ENCODE results near the gene SCAMP1.
"Not testable (repeated sequence)": the region's sequence is repeated elsewhere in the genome, so short reads cannot be mapped to it uniquely, and the experiment has no call there.

Gene SCAMP1

DNA sequence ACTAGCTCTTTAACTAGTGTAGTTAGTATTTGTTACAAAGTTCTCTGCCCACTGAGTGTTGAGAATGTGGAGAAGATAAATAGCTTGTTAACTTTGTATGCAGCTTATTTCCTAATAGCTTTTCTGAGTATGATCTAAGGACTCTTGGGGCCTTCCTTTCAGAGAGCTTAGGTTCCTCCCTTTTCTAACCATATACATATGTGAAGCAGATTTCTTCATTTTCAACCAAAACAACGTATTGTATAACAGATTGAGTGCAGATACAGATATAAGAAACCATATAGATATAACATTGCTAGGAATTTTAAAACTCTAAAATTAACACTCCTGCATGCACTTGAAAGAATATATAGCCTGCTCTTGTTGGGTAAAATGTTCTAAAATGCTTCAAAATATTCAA is 70.4 kb downstream of the SCAMP1 start:
- ATAC-seq: no peak

DNA sequence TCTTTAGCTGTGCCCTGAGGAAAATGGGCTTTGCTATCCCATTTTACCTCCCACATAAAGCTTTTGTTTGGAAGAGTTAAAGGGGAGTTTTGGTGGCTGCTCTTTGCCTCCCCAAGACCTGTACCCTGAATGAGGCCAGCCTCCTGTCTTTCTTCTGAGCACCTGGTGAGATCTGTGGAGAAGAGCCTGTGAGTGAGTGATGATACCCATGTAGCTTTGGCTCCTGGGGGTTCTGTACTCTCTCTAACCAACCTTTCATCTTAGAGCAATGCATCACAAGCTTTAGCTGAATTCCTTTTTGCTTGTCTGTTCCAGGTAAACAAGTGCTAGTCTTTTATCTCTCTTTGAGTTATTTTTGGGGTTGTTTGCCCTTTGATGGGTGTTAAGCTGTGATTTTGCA is 73.6 kb downstream of the SCAMP1 start:
- ATAC-seq: no peak

DNA sequence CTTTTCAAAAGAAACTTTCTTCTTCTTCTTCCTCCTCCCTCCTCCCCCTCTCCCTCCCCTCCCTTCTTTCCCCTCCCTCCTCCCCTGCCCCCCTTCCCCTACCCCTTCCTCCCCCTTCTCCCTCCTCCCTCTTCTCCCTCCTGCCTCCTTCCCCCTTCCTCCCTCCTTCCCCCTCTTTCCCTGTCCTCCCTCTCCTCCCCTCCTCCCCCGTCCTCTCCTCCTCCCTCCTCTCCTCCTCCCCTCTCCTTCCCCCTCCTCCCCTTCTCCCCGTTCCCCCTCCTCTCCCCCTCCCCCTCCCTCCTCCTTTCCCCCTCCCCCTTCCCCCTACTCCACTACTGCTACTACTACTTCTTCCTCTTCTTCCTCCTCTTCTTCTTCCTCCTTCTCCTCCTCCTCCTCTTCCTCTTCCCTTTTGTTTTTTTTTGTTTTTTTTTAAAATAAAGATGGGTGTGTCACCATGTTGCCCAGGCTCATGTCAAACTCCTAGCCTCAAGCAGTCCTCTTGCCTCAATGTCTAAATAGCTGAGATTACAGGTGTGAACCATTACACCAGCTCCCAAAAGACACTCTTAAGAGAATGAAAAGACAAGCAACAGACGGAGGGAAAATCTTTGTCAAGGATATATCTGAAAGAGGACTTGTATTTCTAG is 87.5 kb downstream of the SCAMP1 start:
- no peak for ATAC-seq

DNA sequence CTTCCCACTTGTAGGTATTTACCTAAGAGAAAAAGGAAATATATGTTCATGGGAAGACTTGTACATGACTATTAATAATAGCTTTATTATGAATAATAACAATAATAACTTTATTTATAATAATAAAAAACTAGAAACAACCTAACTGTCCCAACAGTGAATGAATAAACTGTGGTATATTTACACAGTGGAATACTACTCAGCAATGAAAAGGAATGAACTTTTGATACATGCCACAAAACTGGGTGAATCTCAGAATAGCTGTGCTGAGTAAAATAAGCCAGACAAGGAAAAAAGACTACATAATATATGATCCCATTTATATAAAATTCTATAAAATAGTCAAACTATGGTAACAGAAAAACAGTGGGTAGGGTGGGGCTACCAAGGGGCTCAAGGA is 88.7 kb downstream of the SCAMP1 start:
- no peak for ATAC-seq

DNA sequence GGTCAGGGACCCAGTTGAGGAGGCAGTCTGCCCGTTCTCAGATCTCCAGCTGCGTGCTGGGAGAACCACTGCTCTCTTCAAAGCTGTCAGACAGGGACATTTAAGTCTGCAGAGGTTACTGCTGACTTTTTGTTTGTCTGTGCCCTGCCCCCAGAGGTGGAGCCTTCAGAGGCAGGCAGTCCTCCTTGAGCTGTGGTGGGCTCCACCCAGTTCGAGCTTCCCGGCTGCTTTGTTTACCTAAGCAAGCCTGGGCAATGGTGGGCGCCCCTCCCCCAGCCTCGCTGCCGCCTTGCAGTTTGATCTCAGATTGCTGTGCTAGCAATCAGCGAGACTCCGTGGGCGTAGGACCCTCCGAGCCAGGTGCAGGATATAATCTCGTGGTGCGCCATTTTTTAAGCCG is 97.1 kb downstream of the SCAMP1 start:
- not testable (repeated sequence) for ATAC-seq

DNA sequence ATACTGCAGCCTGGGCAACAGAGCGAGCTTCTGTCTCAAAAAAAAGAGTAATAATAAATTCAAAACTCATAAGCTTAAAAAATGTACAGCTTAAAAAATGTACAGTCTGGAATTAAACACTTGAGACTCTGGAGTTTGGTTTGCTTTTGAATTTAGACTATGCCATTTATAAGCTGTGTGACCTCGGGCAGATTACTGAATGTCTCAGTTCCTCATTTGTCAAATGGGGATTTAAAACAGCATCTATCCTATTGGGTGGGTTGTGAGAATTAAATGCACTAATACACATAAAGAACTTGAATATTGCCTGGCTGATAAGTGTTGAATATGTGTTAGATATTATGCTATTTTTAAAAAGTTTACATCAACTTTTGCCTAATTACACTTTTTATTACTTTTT is 98.4 kb downstream of the SCAMP1 start:
- ATAC-seq: no peak

DNA sequence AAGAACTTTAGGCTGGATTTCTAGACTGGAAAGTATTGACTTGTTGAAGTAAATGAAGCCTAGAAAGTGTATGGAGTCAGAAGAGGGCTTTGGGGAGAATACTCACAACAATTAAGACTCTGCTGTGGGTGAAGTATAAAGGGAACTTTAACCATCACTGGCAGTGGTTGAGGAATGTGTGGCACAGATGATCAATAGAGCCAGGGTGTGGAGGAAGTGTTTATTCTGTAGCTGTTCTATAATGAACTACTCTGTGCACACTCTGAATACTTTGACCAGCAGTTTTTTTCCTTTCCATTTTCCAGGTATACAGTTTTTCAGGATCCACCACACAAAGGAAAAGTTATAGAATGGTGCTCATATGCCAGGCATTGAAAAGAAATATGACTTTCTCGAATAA is 106.7 kb downstream of the SCAMP1 start:
- ATAC-seq: no peak

DNA sequence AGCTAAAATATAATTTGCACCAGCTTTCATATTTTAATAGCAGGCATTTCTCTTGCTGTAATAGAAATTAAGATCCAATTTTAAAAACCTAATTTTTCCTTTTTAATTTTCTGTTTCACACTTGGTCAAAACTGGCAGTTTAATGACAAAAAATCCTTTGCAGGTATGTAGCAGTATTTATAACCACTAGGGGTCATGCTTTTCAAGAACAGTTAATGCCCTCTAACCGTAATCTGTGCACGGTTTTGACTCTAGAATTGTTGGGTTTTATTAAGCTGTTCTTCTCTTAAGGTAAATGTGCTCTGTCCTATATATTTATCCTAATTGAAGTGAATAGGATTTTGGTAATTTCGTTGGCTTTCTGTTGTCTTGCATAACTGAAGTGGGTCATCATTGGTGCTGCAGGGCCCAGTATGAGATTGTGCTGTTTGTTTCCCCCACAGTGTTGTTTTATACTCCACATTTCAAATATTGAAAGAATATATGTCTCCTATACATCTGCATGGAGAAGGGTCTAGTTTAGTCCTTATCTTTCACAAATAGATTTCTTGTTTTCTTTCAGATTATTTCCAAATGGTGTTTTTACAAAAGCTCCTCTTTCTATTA is 107.4 kb downstream of the SCAMP1 start:
- no peak for ATAC-seq

DNA sequence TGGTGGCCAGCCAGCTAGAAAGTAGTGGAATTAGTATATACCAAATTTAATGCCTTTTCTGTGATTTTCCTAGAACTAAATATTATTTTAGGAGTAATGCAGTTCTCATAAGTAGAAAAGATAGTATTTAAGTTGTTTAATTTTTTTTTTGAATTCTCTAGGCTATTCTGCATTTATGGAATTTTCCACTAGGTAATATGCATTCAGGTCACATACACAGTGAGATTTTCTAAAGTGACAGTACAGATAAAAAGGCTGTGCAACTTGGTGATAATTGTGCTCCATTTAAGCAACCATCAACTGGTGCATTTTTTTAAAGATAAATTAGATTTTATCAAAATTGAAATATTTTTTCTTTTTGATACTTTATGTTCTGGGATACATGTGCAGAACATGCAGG is 111.5 kb downstream of the SCAMP1 start:
- no peak for ATAC-seq

DNA sequence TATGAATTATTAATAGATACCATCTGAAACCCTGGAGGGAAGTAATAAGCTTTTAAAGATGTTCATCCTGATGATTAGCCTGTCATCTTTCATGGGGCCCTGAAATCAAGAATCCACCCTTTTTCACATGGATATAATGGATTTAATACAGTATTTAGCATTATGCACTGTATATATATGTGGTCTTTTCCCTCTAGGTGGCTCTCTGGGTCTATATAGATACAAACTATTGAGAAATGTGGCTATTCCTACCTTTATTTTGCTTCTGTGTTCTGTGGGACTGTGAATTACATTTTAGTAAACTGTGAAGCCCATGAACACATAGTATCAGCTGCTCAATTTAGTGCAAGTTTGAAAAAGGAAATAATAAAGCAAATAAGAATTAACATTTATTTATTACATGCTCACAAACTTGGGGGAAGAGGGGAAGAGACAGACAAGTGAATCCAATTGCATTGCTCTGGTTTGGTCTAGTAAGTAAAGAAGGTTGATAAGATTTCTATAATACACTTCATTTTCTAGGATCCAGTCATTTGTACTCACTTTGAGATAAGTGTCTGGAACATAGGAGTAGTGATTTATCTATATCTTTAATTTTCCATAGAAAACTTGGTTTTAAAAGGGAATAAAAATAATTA is 112.2 kb downstream of the SCAMP1 start:
- no peak for ATAC-seq

DNA sequence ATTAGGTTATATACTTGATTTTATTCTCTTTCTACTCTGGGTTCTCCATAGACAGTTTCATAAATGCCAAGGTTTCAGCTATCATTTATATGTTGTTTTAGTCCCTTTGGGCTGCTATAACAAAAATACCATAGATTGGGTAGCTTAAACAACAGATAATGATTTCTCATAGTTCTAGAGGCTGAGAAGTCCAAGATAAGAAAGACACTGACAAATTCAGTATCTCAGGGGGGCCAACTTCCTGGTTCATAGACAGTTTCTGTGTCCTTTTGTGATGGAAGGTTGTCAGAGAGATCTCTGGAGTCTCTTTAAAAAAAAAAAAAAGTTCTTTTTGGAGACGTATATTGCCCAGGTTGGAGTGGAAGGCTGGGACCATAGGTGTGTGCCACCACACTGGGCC is 113.3 kb downstream of the SCAMP1 start:
- no peak for ATAC-seq

DNA sequence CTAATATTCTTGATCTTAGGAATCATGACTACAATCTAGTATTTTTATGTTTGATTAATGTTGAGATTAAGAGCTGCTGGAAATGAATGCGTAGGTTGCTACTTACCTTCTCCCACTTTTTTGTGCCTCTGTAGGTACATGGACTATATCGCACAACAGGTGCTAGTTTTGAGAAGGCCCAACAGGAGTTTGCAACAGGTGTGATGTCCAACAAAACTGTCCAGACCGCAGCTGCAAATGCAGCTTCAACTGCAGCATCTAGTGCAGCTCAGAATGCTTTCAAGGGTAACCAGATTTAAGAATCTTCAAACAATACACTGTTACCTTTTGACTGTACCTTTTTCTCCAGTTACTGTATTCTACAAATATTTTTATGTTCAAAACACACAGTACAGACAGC is 115.0 kb downstream of the SCAMP1 start:
- no peak for ATAC-seq

DNA sequence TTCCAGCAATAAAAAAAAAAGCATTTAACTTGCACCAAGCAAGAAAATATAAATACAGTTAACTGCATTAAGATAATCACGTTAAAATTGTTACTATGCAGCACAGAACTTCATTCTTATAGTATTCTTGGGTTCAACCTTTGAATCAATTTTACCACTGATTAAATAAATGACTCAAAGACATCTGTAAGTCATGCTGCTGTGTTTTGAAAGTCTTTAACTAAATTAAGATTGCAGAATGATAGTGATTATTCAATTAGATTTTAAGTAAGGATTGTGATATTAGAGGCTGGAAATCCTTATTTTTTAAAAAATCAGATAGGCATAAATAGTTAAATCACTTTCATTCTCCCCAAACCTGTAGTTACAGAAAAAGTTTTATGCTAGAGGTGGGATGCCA is 116.4 kb downstream of the SCAMP1 start:
- no peak for ATAC-seq

DNA sequence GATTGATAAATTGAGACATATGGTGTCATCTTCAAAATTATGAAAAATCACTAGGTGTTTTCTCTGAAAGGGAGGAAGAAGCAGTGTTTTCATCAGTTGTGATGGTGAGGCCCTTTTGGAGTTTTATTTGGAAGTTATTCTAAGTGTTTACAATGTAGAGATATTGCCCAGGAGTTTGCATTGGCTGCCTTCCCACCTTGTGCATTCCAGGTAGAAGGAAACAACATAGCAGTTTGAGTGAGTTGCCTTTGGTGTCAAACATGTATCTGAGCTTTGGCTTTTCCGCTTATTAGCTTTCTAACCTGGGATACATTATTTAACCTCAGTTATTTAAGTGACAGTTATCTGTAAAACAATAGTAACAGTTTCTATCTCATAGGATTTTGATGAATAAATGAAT is 122.5 kb downstream of the SCAMP1 start:
- ATAC-seq: no peak

DNA sequence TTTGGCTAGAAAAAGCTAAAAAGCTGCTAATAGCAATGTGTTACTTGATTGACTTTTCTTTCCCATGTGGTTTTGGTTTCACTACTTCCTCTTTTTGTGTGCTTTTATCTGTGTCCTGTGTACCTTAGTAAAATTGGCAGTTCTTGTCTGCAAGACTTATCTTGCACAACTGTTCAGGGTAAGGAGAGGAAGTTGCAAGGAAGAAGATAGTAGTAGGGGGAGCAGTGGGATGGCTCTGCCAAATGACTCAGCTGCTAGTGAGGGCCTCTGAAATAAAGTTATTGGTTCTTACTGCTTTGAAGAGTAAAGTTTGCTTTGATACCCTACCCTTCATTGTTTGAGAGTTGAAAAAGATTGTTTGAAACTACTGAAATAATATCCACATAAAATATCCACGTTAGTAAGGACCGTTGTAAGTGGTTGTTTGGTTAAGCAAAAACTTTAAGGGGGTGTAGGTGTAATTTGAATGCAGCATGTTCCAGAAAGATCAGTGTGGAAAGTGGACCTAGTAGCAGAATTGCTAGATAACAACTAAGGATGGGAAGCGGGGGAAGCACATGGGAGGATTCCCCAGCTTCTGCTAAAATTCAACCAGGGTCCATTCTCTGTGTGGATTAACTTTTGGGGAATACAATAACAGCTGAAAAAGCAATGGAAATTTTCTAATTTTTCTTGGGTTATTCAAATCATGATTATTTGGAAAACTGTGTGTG is 123.5 kb downstream of the SCAMP1 start:
- ATAC-seq: peak in 1 of 2 donors; percentile 30

DNA sequence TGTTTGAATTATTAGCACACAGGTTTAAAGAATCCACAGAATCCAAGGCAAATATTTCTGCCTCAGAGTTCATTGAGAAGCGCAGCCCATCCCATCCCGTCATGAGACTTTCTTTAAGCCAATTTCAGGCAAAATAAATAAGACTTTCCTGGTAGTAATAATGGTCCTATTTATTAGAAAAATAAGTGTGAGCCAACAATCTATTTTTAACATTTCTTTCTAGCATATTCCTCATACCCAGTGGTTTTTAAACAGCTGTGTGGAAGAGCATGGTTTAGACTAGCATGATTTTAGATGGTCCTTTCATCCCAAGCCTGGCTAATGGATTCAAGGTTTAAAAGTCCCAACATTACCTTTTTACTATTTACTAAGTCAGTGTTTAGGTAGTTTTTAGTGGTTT is 125.8 kb downstream of the SCAMP1 start:
- no peak for ATAC-seq

DNA sequence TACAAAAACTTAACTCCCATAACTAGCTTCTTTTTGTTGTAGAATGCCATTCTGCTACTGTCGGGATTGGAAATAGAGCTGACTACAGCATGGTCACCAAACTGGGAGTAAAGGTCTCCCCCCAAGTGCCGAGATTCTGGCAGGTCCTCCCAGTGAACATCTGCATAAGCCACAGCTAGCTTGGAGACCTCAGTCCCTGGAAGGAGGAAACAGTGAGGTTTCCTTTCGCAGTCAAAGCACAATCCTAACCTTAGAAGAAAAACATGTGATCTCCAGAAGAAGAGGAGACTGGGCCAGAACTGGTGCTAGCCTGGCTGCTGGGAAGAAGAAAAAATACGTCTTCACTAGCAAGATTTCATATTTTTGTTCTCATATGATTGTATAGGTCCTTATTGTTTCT is 127.4 kb downstream of the SCAMP1 start:
- ATAC-seq: no peak

DNA sequence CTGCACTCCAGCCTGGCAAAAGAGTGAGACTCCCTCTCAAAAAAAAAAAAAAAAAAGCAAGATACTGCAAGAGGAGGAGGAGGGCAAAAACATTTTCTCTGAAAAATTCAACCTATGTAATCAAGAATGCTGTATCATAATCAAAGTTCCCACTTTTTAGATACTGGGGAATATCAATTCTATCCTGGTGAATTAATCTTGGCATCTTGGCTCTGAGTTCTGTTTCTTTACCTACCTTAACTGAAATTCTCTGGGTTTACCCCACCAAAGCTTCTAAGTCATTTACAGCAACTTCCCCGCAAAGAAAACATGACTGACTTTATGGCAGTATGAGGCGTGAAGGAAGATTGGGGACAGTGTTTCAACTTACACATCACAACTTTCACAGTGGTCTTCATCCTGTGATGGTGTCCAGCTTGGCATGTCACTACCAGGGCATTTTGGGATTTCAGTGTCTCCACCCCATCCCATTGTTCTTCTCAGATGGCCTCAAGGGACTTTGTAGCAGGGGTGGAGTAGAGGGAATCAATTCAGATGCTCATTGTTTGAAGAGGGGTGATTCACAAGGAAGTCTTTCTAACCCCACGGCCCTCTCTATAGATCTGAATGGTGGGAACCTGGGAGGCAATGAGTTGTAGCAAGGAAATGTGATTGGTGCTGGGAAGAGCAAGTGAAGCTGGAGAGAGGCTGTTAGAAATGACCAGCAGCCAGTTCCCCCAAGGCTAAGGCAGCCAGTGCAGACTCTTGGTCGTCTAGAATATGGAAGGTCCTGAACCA is 130.5 kb downstream of the SCAMP1 start:
- ATAC-seq: no peak

DNA sequence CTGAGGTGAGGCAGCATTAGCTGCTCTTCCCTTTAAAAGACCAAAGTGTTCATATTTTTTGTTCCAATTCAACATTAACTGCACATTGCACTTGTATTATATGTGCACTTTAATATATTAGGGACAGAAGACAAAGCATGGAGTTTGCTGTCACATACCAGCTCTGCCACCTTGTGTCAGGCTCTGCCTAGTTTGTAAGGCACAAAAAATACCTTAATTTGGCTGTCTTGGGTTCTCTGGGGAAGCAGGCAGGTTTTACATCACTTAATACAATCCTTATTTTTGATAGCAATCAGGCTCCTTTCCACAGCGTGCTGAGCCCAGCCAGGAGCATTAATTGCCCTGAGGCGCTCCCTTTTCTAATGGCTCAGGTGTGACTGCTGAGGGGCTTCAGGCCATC is 131.8 kb downstream of the SCAMP1 start:
- ATAC-seq: no peak

DNA sequence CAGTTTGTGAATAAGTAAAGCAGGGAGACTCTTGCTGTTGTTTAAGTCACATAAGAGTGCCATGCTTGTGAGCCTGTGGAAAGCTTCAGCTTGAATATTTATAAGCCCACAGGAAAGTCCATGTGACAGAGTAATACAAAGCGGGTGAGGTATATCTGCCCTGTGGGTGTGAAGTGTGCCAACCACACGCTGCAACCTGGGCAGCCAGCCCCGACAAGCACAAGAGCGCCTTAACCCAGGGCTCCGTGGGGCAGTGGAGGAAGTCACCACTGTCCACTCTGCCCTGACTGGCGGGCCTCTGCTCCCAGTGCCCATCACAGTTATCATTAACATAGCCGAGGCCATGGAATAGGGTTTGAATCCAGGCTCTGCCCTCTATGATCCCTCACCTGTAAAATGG is 132.2 kb downstream of the SCAMP1 start:
- no peak for ATAC-seq

DNA sequence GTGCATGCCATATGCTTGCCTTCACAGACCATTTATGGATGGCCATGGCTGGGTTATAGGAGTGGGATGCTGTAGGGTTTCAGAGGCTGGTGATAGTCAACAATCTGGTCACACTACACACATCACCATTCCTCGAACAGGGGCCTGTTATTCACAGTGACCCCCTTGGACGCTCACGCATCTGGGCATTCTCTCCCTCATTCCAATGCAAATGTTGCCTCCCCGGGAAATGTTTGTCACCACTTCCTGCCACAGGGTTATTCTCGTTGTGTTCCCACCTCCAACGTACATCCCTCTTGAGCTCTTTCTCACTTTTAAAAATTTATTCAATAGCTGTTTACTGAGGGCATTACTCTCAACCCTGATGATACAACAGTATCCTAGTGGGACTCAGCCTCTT is 135.4 kb downstream of the SCAMP1 start:
- no peak for ATAC-seq

DNA sequence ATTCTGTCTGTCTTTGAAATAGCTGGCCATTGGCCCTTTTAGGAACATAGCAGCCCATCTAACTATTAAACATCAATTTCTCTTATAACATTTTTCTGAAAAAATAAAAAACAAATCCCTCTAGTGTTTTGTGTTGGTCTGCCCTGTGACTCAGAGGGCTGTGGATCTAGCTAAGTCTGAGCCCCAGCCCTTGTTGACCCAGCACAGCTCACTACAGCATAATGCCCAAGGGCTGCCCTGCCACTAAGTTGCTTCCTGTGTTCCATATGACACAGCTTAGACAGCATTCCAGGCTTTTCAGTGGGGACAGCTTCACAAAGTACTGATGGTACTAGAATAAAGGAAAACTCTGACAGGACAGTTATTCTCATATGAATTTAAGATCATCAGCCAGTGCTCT is 136.0 kb downstream of the SCAMP1 start:
- ATAC-seq: no peak

All from activated CD4-positive, CD25-positive, alpha-beta regulatory T cell treated with anti-CD3 and anti-CD28 coated beads, Interleukin-2, amount 50 U/mL, for 24 hours (primary cell).